ENCODE results near the gene MCC.

Gene MCC

GRCh38 chr5:113513384-113514288 lies 25.4 kb upstream of the MCC start, which contains the start of gene YTHDC2 (continued):
- TF ChIP-seq ZNF121 (tag by site-specific recombination; IDR thresholded peaks at IDR 0.05) (no peak), SCRT1 (tag by site-specific recombination; IDR thresholded peaks at IDR 0.05; ENCODE audit: borderline replicate concordance) (no peak), ZNF366 (tag by site-specific recombination; conservative IDR thresholded peaks at IDR 0.05) (peak; percentile 71), ZNF521 (tag by site-specific recombination; IDR thresholded peaks at IDR 0.05) (no peak), ZBTB48 (tag by site-specific recombination; IDR thresholded peaks at IDR 0.05) (no peak), ZNF202 (tag by site-specific recombination; IDR thresholded peaks at IDR 0.05; ENCODE audit: borderline replicate concordance) (no peak), HOXD13 (CRISPR knock-in tag; IDR thresholded peaks at IDR 0.05; ENCODE audit: borderline replicate concordance) (no peak), YY2 (tag by site-specific recombination; IDR thresholded peaks at IDR 0.05) (0 out of 2 replicates have a peak, but pooled peaks have one; percentile 77), ZNF513 (tag by site-specific recombination; IDR thresholded peaks at IDR 0.05) (peak; percentile 19; the same call in 1 of the 2 replicates), ZNF529 (tag by site-specific recombination; IDR thresholded peaks at IDR 0.05; ENCODE audit: insufficient replicate concordance) (no peak), ZNF473 (tag by site-specific recombination; IDR thresholded peaks at IDR 0.05) (no peak), ZNF791 (tag by site-specific recombination; IDR thresholded peaks at IDR 0.05) (no peak), ZNF423 (tag by site-specific recombination; IDR thresholded peaks at IDR 0.05) (no peak), ZBTB21 (tag by site-specific recombination; IDR thresholded peaks at IDR 0.05) (peak; percentile 97), ZNF184 (tag by site-specific recombination; IDR thresholded peaks at IDR 0.05) (peak; percentile 41; the same call in 1 of the 2 replicates), KLF1 (tag by site-specific recombination; IDR thresholded peaks at IDR 0.05) (no peak; the same call in 1 of the 2 replicates), ZNF324 (tag by site-specific recombination; IDR thresholded peaks at IDR 0.05) (peak; percentile 82; the same call in 1 of the 2 replicates), AEBP2 (tag by site-specific recombination; IDR thresholded peaks at IDR 0.05; ENCODE audit: borderline replicate concordance) (no peak), ZBTB7A (tag by site-specific recombination; IDR thresholded peaks at IDR 0.05; ENCODE audit: low read depth) (peak; percentile 82; the same call in 1 of the 2 replicates), MZF1 (tag by site-specific recombination; IDR thresholded peaks at IDR 0.05; ENCODE audit: borderline replicate concordance) (peak; percentile 33; the same call in 1 of the 2 replicates), ZBTB1 (tag by site-specific recombination; IDR thresholded peaks at IDR 0.05) (peak; percentile 29; the same call in 1 of the 2 replicates), ZSCAN18 (tag by site-specific recombination; IDR thresholded peaks at IDR 0.05) (0 out of 2 replicates have a peak, but pooled peaks have one; percentile 75), ZNF174 (tag by site-specific recombination; IDR thresholded peaks at IDR 0.05) (no peak), ZNF266 (tag by site-specific recombination; IDR thresholded peaks at IDR 0.05; ENCODE audit: low read depth) (no peak), ZNF654 (tag by site-specific recombination; IDR thresholded peaks at IDR 0.05; ENCODE audit: low read depth) (peak; percentile 48), MYNN (tag by site-specific recombination; IDR thresholded peaks at IDR 0.05; ENCODE audit: borderline replicate concordance) (no peak; the same call in 1 of the 2 replicates), ZNF621 (tag by site-specific recombination; IDR thresholded peaks at IDR 0.05) (no peak), ZNF416 (tag by site-specific recombination; IDR thresholded peaks at IDR 0.05) (no peak), ZBTB49 (tag by site-specific recombination; IDR thresholded peaks at IDR 0.05; ENCODE audit: low read depth) (no peak), ATF2 (tag by site-specific recombination; IDR thresholded peaks at IDR 0.05; ENCODE audit: low read depth) (peak; percentile 100)
